SK-N-SH (cell line): ENCODE measurements around the gene OR10H2.

ENCODE experiments used
- EP300 ChIP-seq, 2 experiments: IDR thresholded peaks; 2 replicates each; pipeline versions ENCODE4 v1.4.0 to v1.6.1; 2012; ENCODE audit warnings: borderline replicate concordance in 1 of 2, low read depth in 1 of 2, low read length in 1 of 2
- EZH2phosphoT487 ChIP-seq: fragments of 200-600 bp; sonication (generic); IDR thresholded peaks from 2 replicates; pipeline ENCODE4 v1.6.1; 2017; ENCODE audit warnings: low read depth, mixed run types, mild to moderate bottlenecking, antibody characterized with exemption, moderate library complexity, borderline replicate concordance
- GATA2 ChIP-seq: sonication (generic); formaldehyde crosslinking; IDR thresholded peaks from 2 replicates; pipeline ENCODE4 v1.5.0; 2020; ENCODE audit warnings: mild to moderate bottlenecking, missing genetic modification reagents
- JUND ChIP-seq: IDR thresholded peaks from 2 replicates; pipeline ENCODE4 v1.4.0; 2012
- MXI1 ChIP-seq: IDR thresholded peaks from 2 replicates; pipeline ENCODE4 v1.6.1; 2012; ENCODE audit warnings: mild to moderate bottlenecking, low read depth, low read length, improper control_type of control experiment
- RFX5 ChIP-seq: IDR thresholded peaks from 2 replicates; pipeline ENCODE4 v1.6.1; 2012; ENCODE audit warnings: mild to moderate bottlenecking, improper control_type of control experiment, low read length
- SIN3A ChIP-seq: IDR thresholded peaks from 2 replicates; pipeline ENCODE4 v1.6.1; 2012; ENCODE audit warnings: low read depth, mild to moderate bottlenecking, low read length, moderate library complexity, borderline replicate concordance
- TAF1 ChIP-seq: IDR thresholded peaks from 2 replicates; pipeline ENCODE4 v1.6.1; 2012; ENCODE audit warnings: low read depth, mild to moderate bottlenecking, low read length, moderate library complexity, borderline replicate concordance
- TEAD4 ChIP-seq: IDR thresholded peaks from 2 replicates; pipeline ENCODE4 v1.4.0; 2012; ENCODE audit warnings: mild to moderate bottlenecking, borderline replicate concordance; ENCODE audit not compliant: insufficient read depth
- YY1 ChIP-seq: IDR thresholded peaks from 2 replicates; pipeline ENCODE4 v1.4.0; 2012; ENCODE audit warnings: low read depth, mild to moderate bottlenecking
- ZBTB33 ChIP-seq: IDR thresholded peaks from 2 replicates; pipeline ENCODE4 v1.4.0; 2012; ENCODE audit warnings: low read depth, borderline replicate concordance
- TF ChIP-seq, protein P1 (sequence below): fragments of 200-600 bp; sonication (generic); IDR thresholded peaks from 2 replicates; pipeline ENCODE4 v1.6.1; 2017; ENCODE audit warnings: antibody characterized with exemption, mild to moderate bottlenecking, moderate library complexity
- TF ChIP-seq, protein P2 (sequence below): IDR thresholded peaks from 2 replicates; pipeline ENCODE4 v1.6.1; 2012; ENCODE audit warnings: mild to moderate bottlenecking, low read depth, low read length, moderate library complexity

- no peak for TF ChIP-seq GATA2 (CRISPR knock-in tag)
- TF ChIP-seq, protein P1, sequence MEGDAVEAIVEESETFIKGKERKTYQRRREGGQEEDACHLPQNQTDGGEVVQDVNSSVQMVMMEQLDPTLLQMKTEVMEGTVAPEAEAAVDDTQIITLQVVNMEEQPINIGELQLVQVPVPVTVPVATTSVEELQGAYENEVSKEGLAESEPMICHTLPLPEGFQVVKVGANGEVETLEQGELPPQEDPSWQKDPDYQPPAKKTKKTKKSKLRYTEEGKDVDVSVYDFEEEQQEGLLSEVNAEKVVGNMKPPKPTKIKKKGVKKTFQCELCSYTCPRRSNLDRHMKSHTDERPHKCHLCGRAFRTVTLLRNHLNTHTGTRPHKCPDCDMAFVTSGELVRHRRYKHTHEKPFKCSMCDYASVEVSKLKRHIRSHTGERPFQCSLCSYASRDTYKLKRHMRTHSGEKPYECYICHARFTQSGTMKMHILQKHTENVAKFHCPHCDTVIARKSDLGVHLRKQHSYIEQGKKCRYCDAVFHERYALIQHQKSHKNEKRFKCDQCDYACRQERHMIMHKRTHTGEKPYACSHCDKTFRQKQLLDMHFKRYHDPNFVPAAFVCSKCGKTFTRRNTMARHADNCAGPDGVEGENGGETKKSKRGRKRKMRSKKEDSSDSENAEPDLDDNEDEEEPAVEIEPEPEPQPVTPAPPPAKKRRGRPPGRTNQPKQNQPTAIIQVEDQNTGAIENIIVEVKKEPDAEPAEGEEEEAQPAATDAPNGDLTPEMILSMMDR, result no peak
- TF ChIP-seq, protein P2, sequence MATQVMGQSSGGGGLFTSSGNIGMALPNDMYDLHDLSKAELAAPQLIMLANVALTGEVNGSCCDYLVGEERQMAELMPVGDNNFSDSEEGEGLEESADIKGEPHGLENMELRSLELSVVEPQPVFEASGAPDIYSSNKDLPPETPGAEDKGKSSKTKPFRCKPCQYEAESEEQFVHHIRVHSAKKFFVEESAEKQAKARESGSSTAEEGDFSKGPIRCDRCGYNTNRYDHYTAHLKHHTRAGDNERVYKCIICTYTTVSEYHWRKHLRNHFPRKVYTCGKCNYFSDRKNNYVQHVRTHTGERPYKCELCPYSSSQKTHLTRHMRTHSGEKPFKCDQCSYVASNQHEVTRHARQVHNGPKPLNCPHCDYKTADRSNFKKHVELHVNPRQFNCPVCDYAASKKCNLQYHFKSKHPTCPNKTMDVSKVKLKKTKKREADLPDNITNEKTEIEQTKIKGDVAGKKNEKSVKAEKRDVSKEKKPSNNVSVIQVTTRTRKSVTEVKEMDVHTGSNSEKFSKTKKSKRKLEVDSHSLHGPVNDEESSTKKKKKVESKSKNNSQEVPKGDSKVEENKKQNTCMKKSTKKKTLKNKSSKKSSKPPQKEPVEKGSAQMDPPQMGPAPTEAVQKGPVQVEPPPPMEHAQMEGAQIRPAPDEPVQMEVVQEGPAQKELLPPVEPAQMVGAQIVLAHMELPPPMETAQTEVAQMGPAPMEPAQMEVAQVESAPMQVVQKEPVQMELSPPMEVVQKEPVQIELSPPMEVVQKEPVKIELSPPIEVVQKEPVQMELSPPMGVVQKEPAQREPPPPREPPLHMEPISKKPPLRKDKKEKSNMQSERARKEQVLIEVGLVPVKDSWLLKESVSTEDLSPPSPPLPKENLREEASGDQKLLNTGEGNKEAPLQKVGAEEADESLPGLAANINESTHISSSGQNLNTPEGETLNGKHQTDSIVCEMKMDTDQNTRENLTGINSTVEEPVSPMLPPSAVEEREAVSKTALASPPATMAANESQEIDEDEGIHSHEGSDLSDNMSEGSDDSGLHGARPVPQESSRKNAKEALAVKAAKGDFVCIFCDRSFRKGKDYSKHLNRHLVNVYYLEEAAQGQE, result no peak
- TF ChIP-seq TAF1, result no peak
- TF ChIP-seq SIN3A, result no peak
- TF ChIP-seq MXI1, result no peak
- TF ChIP-seq JUND, result no peak
- TF ChIP-seq ZBTB33, result no peak
- no peak for TF ChIP-seq YY1
- TF ChIP-seq TEAD4, result no peak
- TF ChIP-seq EP300 (IDR thresholded peaks at IDR 0.05; ENCODE audit: borderline replicate concordance in 1 of 2, low read depth in 1 of 2, low read length in 1 of 2), result no peak
- no peak for TF ChIP-seq RFX5
- TF ChIP-seq EZH2phosphoT487, result no peak
These were observed 48.4 kb downstream of the OR10H2 start for GRCh38 chr19:15776264-15776663.
